GM12878 (cell line): ENCODE data around the gene PPIL6. TPM values are rescaled to one million over a fixed set of nuclear protein-coding genes. Genes with fewer than 3 reads are reported as not detected.
A peak's percentile ranks its signal among the peaks of the same experiment; 100 is the strongest.

Source experiments
- ATAC-seq: fragments of 200-7000 bp; cut with Tn5 transposase; 3 replicates; pipeline ENCODE4 v1.9.1; 2020; ENCODE audit warnings: mild to moderate bottlenecking, moderate library complexity
- BruUV-seq: library from RNA; stranded (reverse); fragments of 400-500 nt; replicated peaks from 2 replicates; lab custom pipeline; 2021; lab: Mats Ljungman, UMichigan
- CTCF ChIA-PET: fragments of 300-600 bp; sonication (Branson Sonifier 250); formaldehyde crosslinking; extraction: SDS; loops from one replicate; lab custom pipeline; 2021; ENCODE audit warnings: inconsistent platforms; lab: Yijun Ruan, JAX
- POLR2A ChIA-PET: fragments of 350-600 bp; formaldehyde crosslinking; extraction: SDS; loops from one replicate; lab custom pipeline; 2021; ENCODE audit warnings: inconsistent platforms; lab: Charles Lee
- RAD21 ChIA-PET: fragments of 300-600 bp; sonication (Branson Sonifier 250); formaldehyde crosslinking; loops from one replicate; lab custom pipeline; 2023; ENCODE audit warnings: antibody characterized with exemption; ENCODE audit not compliant: unreplicated experiment; lab: Charles Lee
- SMC1A ChIA-PET: fragments of 300-600 bp; sonication (Branson Sonifier 250); formaldehyde crosslinking; loops from one replicate; lab custom pipeline; 2023; ENCODE audit not compliant: unreplicated experiment, uncharacterized antibody; lab: Charles Lee
- DNase-seq: peaks from one replicate; pipeline ENCODE4 v3.0.0-alpha.2; 2011; ENCODE audit warnings: low read depth, low spot score
- FAIRE-seq: peaks from 3 replicates; lab custom pipeline; 2011; peaks lifted over from hg19 to GRCh38; lab: Jason Lieb, UNC
- H2AFZ ChIP-seq: 2 replicates; pipeline ENCODE4 v1.6.0; 2011; ENCODE audit warnings: low read depth, low read length, control low read depth; ENCODE audit not compliant: control insufficient read depth
- H3K27ac ChIP-seq: 2 replicates; pipeline ENCODE4 v1.5.1; 2011; ENCODE audit warnings: control low read depth; ENCODE audit not compliant: control insufficient read depth, insufficient read depth
- H3K27me3 ChIP-seq, 2 experiments: replicated peaks in 1 of 2; 2 replicates each; pipeline versions ENCODE4 v1.6.0 to v1.6.1; 2011; ENCODE audit warnings: low read length in 1 of 2; ENCODE audit not compliant: control insufficient read depth in 2 of 2, insufficient read depth in 2 of 2
- H3K36me3 ChIP-seq, 2 experiments: 2 replicates each; pipeline ENCODE4 v1.5.1; 2011; ENCODE audit warnings: low read length in 1 of 2; ENCODE audit not compliant: control insufficient read depth in 2 of 2, insufficient read depth in 2 of 2
- H3K4me1 ChIP-seq: 2 replicates; pipeline ENCODE4 v1.6.1; 2011; ENCODE audit warnings: mild to moderate bottlenecking, low read length, moderate library complexity, mixed read lengths; ENCODE audit not compliant: control insufficient read depth, insufficient read depth
- H3K4me2 ChIP-seq: 2 replicates; pipeline ENCODE4 v1.6.0; 2011; ENCODE audit warnings: control low read depth; ENCODE audit not compliant: control insufficient read depth, insufficient read depth
- H3K4me3 ChIP-seq: fragments of 200-600 bp; sonication (generic); 2 replicates; pipeline ENCODE4 v1.5.1; 2016
- H3K79me2 ChIP-seq: 2 replicates; pipeline ENCODE4 v1.6.0; 2011; ENCODE audit warnings: low read length; ENCODE audit not compliant: control insufficient read depth, insufficient read depth
- H3K9ac ChIP-seq: 2 replicates; pipeline ENCODE4 v1.8.0; 2011; ENCODE audit warnings: low read length, control low read depth, mixed read lengths; ENCODE audit not compliant: control insufficient read depth, insufficient read depth
- H3K9me3 ChIP-seq: replicated peaks from 3 replicates; pipeline ENCODE4 v1.5.1; 2011; ENCODE audit warnings: mild to moderate bottlenecking, low read length; ENCODE audit not compliant: control insufficient read depth, insufficient read depth
- H4K20me1 ChIP-seq: 2 replicates; pipeline ENCODE4 v1.6.0; 2011; ENCODE audit not compliant: control insufficient read depth, insufficient read depth
- CEBPB ChIP-seq, 2 experiments: fragments of 150-350 bp in 1 of 2; IDR thresholded peaks; 2 replicates each; pipeline ENCODE4 v1.6.1; 2012 to 2014; ENCODE audit warnings: low read depth in 2 of 2, low read length in 2 of 2, borderline replicate concordance in 1 of 2, inconsistent platforms in 1 of 2
- WGBS: methylation state at CpG from one replicate; pipeline ENCODE4 v1.1.6; 2016; ENCODE audit warnings: low lambda C conversion rate; ENCODE audit not compliant: insufficient replicate concordance, insufficient coverage; ENCODE audit errors: missing lambda C conversion rate; 5-methylcytosine and 5-hydroxymethylcytosine counted together
- in situ Hi-C: fragments of 300-500 bp; cut with MboI; formaldehyde crosslinking; loops from 9 replicates; pipeline ENCODE4 v1.14.3; 2018; ENCODE audit warnings: mixed read lengths
- intact Hi-C: fragments of 100-400 bp; cut with micrococcal nuclease; formaldehyde crosslinking; loops from one replicate; pipeline ENCODE4 v1.14.2; 2022; ENCODE audit not compliant: unreplicated experiment
- polyA plus RNA-seq, 11 experiments: library from polyadenylated mRNA; depleted of rRNA in 4 of 11; unstranded in 6 of 11; stranded (reverse) in 5 of 11; fragments of >200 nt; fragmentation: Nextera tagmentation in 4 of 11; fragmentation: Illumina TruSeq in 1 of 11; extraction: Ambion mirVana in 4 of 11; extraction: Trizol in 1 of 11; gene quantifications; 1 replicate in 1 of 11; 2 replicates in 10 of 11; pipeline versions ENCODE4 v1.2.1 to v1.2.3, GENCODE V29; 2011 to 2016; ENCODE audit warnings: inconsistent platforms in 2 of 11, missing spikeins in 2 of 11, low read depth in 1 of 11
- total RNA-seq, 4 experiments: library from RNA; depleted of rRNA in 3 of 4; stranded (reverse); fragments of >200 nt in 3 of 4; fragmentation: Illumina TruSeq in 1 of 4; extraction: Trizol in 1 of 4; gene quantifications; 2 replicates each; pipeline versions ENCODE4 v1.2.1 to v1.2.3, GENCODE V29; 2013 to 2021
- TF ChIP-seq, protein P1 (sequence below): fragments of 450-650 bp; IDR thresholded peaks from 2 replicates; pipeline ENCODE4 v1.6.1; 2016; ENCODE audit warnings: mild to moderate bottlenecking, moderate library complexity, borderline replicate concordance

The PPIL6 gene
- total and polyA plus RNA-seq, 10 of the 15 experiments (the other 5 are each of a cell fraction or from before 2014, with no cell fraction given), result 0.01 to 0.26 (median 0.12) TPM; not detected in 5

DNA sequence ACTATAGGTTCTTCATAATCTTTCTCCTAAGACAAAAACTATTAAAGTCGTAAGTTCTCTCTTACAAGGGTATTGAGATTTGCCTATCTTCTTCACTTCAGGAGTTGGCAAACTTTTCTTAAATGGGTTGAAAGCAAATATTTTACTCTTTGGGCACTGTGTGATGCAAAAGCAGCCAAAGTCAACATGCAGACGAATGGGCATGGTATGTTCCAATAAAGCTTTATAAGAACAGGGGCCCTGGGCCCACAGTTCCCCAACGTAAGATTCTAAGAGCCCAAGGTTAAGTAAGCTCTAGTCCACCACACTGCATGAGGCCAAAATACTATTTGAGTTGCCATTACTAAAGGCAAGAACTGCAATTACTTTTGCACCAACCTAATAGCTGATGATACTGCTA lies 69.6 kb downstream of the PPIL6 start:
- 93% methylated on average over 3 of the region's 3 CpGs for WGBS
- no peak overlapping the region for H2AFZ ChIP-seq
- no peak for ATAC-seq
- no peak overlapping the region for H3K9ac ChIP-seq
- no TSS peak for BruUV-seq
- DNase-seq, result no peak
- RAD21 ChIA-PET, result interaction anchor here (0.8 to 4.4 kb wide), 5 partner anchors 9 to 277 kb away, joined by 3 to 39 read pairs (median 3); partner anchors contain the start of genes CD164 and SESN1
- CTCF ChIA-PET, result interaction anchor here (0.7 to 1.6 kb wide), 4 partner anchors 9 to 183 kb away, joined by 3 to 6 read pairs (median 3); no protein-coding TSS in a partner anchor
- H3K27me3 ChIP-seq, result no peaks in the 10 kb centered on the region
- no peak overlapping the region for H3K4me2 ChIP-seq
- in situ Hi-C loops (no loop called here), intact Hi-C loops (loop anchor here (5.0 kb wide), 1 partner anchor 1413 kb away; the partner anchor contains the start of gene SEC63)
- peaks cover 2% of the 10 kb centered on the region; the same call in 2 of the 3 replicates for H3K9me3 ChIP-seq
- peaks cover 43% of the 10 kb centered on the region for H3K79me2 ChIP-seq
- peaks cover 29% of the 10 kb centered on the region for H3K4me1 ChIP-seq
- FAIRE-seq, result no peak
- H3K27ac ChIP-seq, result no peak overlapping the region
- SMC1A ChIA-PET, result interaction anchor here (0.6 to 5.0 kb wide), 8 partner anchors 10 to 267 kb away, joined by 3 to 63 read pairs (median 4); partner anchors contain the start of gene CD164
- POLR2A ChIA-PET, result interaction anchor here (1.4 kb wide), 1 partner anchor 277 kb away, joined by 5 read pairs; the partner anchor contains the start of gene SESN1
- H4K20me1 ChIP-seq, result no peaks in the 10 kb centered on the region
- H3K36me3 ChIP-seq, result peaks cover 2 to 42% of the 10 kb centered on the region in 2 experiments
- no peak overlapping the region for H3K4me3 ChIP-seq
- TF ChIP-seq CEBPB (IDR thresholded peaks at IDR 0.05; ENCODE audit: borderline replicate concordance in 1 of 2, low read depth in 2 of 2, low read length in 2 of 2), result no peak
- TF ChIP-seq, protein P1, sequence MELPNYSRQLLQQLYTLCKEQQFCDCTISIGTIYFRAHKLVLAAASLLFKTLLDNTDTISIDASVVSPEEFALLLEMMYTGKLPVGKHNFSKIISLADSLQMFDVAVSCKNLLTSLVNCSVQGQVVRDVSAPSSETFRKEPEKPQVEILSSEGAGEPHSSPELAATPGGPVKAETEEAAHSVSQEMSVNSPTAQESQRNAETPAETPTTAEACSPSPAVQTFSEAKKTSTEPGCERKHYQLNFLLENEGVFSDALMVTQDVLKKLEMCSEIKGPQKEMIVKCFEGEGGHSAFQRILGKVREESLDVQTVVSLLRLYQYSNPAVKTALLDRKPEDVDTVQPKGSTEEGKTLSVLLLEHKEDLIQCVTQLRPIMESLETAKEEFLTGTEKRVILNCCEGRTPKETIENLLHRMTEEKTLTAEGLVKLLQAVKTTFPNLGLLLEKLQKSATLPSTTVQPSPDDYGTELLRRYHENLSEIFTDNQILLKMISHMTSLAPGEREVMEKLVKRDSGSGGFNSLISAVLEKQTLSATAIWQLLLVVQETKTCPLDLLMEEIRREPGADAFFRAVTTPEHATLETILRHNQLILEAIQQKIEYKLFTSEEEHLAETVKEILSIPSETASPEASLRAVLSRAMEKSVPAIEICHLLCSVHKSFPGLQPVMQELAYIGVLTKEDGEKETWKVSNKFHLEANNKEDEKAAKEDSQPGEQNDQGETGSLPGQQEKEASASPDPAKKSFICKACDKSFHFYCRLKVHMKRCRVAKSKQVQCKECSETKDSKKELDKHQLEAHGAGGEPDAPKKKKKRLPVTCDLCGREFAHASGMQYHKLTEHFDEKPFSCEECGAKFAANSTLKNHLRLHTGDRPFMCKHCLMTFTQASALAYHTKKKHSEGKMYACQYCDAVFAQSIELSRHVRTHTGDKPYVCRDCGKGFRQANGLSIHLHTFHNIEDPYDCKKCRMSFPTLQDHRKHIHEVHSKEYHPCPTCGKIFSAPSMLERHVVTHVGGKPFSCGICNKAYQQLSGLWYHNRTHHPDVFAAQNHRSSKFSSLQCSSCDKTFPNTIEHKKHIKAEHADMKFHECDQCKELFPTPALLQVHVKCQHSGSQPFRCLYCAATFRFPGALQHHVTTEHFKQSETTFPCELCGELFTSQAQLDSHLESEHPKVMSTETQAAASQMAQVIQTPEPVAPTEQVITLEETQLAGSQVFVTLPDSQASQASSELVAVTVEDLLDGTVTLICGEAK, result 0 out of 2 replicates have a peak, but pooled peaks have one; percentile 24
